ENCODE data around the gene MTUS2. TPM values are rescaled to one million over a fixed set of nuclear protein-coding genes. Genes with fewer than 3 reads are reported as not detected.
"Not testable (repeated sequence)": the region's sequence is repeated elsewhere in the genome, so short reads cannot be mapped to it uniquely, and the experiment has no call there.

MTUS2 gene
- polyA plus RNA-seq, 12 donors, result 12.9 to 33.6 (median 20.1) TPM; not detected in 1

DNA sequence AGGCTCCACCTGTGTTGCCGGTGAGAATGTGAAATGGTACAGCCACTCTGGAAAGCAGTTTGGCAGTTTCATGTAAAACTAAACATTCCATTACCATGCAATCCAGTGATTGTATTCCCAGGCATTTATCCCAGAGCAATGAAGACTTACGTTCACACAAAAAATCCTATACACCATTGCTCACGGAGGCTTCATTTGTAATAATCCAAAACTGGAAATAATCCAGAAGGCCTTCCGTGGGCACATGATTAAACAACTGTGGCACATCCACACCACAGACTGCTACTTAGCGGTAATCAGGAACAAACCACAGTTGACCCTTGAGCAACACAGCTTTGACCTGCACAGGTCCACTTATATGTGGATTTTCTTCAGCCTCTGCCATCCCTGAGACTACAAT lies 339.7 kb downstream of the MTUS2 start:
- DNase-seq, result no peak

DNA sequence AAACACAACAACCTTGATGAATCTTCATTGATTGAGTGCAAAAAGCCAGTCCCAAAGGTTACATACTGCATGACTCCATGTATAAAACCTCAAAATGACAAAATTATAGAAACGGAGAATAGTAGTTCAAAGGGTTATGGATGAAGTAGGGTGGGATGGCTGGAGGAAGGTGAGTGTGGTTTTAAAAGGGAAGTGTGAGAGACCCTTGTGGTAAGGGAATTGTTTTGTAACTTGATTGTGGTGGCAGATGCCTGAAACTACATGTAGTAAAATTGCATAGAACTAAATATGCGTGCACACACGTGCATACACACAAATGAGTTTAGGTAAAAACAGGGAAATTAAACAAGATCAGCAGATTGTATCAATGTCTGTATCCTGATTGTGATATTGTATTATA lies 340.7 kb downstream of the MTUS2 start:
- no peak for DNase-seq

DNA sequence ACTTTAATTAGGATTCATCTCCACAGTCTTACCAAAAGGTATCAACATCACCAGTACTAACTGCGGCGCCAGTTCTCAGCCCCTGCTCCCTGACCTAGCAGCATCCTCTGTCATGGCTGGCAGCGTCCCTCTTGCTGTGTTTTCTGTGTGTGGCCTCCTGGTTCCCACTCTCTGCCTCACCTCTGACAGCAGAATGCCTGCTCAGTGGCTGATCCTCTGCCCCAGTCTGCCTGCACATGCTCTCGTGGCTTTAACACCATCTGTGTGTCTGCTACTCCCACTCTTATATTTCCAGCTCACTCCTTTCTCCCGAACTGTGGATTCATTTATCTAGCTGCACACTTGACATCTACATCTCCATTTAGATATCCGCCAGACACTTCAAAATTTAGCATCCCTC lies 341.5 kb downstream of the MTUS2 start:
- no peak for DNase-seq

DNA sequence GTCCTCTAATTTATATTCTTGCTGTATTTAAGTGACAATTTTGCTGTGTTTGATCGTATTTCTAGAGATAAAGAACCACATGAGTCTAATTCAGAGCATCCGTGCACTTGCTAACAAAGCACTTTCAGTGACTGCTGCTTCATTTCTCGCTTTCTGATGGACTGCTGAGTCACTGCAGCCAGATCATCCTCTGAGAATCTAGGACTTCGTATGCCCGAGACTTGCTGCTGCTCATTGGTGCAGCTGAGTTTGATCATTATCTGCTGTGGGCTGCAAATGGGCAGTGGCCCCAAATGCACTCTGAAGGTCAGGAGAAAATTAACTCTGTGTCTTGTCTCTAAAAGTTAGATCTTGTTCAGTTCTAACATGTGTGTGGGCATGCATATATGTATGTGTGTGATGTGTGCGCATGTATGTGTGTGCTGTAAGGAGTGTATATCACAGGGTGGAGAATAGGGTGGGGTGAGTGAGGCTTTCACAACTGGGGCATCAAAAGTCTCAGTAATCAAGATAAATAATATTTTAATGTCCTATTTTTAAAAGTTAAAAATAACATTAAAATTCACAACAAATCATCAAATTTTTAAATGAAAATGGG lies 342.6 kb downstream of the MTUS2 start:
- DNase-seq, result no peak

DNA sequence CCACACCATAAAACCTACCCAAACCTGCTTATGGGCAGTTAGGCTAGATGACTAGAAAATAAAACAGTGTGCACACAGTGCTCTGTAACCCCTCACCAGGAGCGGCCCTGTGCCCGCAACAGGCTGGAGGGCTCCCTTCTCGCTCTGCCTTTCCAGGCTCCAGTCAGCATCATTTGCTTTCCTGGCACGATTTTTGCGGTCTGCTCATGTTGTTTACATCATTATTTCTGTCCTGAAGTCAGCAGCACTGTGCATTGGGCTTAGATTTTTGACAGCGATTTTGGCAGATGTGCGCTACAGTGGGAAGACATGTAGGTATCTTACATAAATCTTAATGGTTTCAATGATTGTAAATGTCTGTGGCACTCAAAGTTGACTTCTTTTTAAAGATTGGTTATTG lies 344.0 kb downstream of the MTUS2 start:
- DNase-seq, result no peak

DNA sequence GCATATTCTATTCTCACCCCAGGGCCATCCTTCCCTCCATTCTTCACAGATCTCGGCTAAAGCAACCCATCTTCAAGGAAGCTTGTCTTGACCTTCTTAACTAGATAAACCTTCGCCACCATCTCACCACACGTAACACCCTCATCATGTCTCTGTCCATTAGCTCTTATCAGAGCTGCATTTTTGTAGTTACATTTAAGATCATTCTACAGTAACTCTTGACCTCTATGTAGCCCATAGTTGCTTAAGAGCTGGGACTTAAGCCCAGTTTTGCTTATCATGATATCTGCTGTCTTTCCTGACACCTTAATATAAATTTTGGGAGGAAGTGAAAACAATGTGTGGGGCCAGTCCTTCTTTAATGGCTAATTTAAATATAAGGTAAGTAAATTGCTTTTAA lies 345.1 kb downstream of the MTUS2 start:
- no peak for DNase-seq

DNA sequence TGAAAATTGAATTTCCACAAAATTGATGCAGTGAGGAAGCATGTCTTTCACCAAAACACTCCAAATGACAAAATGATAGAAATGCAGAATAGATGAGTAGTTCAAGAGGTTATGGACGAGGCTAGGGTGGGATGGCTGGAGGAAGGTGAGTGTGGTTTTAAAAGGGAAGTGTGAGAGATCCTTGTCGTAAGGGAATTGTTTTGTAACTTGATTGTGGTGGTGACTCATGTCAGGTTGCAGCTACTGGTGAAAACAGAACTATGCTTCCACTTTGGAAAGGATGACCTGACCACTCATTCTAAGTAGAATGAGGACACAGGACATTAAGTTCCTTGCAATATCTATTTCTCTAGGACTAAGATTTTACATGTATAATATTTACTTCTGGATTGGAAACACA lies 345.7 kb downstream of the MTUS2 start:
- no peak for DNase-seq

DNA sequence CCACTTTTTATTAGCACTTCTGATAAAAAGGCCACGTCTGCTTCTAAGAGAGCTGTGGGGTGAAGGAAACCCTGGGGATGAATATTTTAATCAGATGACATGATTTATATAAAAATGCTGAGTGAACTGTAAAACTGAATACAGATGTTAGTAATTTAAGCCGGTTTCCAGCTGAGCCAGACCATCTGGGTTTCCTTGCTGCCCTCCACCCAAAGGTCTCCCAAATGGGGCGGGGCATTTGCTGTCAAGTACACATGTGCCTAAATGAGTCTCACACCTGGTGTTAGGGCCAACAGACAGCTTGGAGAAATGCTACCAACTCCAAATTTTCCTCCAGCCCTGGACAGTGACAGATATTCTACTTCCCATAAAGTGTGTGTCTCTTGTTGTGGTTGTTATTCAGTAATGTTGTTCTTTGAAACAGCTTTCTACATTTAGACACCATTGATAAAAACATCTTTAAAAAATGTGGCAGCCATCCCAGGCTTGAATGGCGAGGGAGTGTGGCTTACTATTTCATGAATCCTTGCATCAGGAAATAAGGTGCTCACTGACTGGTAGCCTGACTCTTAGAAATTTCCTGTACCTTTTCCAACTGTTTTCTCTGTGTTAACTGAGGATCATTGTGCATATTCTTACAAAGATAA lies 350.4 kb downstream of the MTUS2 start:
- DNase-seq, result peak; percentile 38

DNA sequence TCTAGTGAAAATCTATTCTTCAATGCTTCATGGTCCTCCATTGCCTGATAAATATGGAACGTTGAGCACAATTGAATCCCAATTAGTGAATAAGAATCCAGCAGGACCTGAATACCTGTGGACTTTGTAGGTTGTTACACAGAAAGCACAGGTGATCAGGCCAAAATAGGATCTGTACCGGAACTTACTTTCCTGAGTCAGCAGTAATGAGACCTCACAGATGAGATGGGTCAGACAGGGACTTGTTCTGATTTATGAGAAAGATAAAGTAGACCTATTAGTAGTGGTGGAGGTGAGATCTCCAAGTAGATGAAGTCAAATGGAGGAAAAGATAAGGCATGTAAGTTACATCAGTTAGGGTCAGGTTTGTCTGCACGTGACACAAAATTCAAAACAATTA lies 351.1 kb downstream of the MTUS2 start:
- DNase-seq, result no peak

DNA sequence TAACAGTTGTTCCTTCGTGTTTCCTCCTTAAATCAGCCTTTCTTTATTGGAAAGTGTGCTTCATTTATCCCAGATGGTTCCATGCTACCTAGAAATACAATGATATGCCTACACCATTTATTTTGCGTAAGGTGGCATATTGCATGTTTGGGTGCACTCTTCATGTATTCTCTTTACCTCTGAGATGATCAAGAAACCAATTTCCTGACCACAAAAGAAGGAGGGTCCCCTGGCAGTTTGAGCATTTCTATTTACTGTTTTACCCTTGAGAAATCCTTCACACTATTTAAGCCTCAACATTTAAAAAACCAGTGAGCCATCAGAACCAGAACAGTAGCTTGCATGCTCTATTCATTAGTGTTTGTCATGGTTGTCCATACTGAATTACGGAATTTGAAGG lies 354.0 kb downstream of the MTUS2 start:
- DNase-seq, result no peak

DNA sequence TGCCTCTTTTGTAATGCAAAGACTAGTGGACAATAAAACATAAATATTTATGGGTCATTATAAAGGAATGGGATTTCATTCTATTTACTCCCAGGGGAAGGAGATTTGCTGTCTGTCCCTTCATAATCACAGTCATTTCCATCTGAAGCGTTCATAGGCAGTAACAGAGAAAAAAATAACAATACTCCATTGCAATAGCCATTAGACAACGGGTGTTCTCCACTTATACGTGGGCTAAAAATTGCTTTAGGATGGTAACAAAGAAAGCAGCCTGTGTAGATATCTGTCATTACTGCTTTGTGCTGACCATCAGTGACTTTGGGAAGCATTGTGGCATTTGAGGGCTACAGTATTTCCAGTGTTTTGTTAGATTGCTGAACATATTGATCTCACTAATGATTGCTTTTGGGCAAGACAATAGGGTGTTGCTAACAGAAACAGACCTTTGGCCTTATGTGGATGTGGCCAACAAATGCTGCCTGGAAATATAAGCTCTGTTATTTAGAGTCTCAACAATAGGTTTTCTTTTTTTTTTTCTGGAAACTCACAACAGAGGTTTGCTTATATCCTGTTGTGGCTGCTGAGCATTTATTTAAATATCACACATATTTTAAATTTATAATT lies 355.2 kb downstream of the MTUS2 start:
- no peak for DNase-seq

DNA sequence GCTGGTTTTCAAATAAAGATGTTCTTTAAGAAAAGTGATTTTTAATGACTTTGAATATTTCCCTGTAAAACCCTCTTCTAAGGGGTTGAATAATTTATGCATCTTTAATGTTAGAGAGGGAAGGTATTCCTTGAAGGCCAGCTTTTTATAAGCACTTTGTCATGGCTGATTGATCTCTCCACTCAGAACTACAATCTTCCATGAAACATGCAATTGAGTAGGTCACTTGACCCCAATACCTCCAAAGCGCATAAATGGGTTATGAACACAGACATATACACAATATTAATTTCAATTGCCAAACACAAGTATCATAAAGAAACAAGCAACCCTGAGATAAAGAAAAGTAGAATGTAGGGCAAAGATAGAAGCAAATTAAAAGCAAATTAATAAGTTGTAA lies 359.9 kb downstream of the MTUS2 start:
- no peak for DNase-seq

DNA sequence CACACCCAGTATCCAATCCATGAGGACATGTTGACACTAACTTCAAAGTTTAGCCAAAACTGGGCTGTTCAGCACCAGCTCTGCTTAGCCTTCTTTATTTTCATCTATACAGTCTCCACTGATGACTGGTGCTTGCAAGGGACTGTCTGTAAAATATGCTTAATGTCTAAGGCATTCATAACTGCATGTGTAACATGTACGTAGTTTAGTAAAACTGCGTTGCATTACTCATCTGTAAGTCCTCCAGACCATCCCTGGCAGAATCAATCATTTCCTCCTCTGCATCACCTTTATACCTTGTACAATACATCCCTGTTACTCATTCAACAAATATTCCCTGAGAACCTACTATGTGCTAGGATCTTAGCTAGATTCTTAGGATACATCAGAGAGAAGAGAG lies 362.1 kb downstream of the MTUS2 start:
- DNase-seq, result no peak

DNA sequence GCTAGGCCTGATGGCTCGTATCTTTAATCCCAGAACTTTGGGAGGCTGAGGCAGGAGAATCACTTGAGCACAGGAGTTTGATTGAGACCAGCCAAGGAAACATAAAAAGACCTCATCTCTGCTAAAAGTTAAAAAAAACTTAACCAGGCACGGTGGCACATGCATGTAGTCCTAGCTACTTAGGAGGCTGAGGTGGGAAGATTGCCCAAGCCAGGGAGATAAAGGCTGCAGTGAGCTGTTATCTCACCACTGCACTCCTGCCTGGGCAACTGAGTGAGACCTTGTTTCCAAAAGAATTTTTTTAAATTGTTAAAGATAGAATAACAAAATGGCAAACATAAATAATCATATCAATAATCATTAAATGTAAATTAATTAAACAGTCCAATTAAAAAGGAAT lies 365.8 kb downstream of the MTUS2 start:
- DNase-seq, result no peak

DNA sequence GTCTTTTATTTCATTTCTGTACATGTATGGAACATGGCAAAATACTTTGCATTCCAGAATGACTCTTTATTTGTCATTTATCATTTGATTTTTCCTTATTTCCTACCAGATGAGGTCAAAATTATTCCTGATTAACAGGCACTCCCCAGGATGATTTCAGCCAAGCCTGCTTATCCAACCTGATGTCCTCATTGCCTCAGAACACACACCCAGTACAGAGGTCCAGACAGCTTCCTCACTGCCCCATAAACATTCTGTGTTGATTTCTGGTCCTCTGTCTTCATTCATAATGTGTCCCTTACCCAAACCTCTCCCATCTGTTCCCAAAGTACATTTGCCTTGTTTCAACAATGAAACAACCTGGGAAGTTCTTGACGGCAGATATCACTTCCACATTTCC lies 367.4 kb downstream of the MTUS2 start:
- DNase-seq, result no peak

DNA sequence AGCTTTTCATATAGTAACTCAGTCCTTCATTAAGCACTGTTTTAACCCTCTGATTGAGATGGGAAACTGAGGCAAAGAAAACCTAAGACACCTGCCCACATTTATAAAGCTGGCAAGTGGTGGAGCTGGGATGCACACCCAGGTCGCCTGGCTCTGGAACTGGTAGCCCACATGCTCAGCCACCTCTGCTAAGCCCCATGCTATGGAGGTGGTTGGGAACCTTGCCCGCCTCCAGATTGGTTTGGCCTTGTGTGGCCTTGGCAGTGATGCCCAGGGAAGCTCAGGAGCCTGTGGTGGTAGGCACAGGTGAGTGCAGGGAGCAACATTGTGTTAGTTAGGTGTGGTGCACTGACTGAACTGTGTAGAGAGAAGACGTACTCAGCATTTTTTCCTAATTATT lies 370.2 kb downstream of the MTUS2 start:
- no peak for DNase-seq

DNA sequence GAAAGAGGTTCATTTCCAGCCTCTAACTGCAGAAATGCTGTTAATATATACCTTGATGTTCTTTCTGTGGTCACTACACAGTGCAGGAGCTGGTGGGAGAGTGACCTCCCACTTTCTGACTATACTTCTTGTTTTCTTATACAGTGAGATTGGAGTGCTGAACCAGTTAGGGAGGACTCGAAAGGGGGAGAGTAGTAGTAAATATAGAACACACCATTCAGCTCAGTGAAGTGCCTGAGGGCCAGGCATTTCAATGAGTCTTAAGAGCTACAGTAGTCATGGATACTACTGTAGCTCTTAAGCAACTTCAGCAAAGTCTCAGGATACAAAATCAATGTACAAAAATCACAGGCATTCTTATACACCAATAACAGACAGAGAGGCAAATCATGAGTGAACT lies 372.9 kb downstream of the MTUS2 start:
- DNase-seq, result no peak

DNA sequence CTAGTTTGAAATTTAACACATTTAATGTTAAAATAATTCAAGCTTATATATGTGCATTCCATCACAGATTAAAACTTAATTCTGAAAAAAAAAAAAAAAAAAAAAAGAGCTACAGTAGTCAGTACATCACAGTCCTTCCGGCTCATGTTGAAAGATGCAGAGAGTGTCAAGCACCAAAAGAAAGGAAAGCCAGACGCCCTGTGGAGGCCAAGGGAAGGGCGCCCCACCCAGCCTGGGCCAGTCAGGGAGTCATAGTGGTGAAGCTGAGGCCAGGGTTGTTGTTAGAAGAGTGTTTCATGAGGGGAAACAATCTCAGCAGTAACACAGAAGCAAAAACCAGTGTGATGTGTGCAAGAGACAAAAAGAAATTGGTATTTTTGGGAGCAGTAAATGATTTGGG lies 375.3 kb downstream of the MTUS2 start:
- no peak for DNase-seq

DNA sequence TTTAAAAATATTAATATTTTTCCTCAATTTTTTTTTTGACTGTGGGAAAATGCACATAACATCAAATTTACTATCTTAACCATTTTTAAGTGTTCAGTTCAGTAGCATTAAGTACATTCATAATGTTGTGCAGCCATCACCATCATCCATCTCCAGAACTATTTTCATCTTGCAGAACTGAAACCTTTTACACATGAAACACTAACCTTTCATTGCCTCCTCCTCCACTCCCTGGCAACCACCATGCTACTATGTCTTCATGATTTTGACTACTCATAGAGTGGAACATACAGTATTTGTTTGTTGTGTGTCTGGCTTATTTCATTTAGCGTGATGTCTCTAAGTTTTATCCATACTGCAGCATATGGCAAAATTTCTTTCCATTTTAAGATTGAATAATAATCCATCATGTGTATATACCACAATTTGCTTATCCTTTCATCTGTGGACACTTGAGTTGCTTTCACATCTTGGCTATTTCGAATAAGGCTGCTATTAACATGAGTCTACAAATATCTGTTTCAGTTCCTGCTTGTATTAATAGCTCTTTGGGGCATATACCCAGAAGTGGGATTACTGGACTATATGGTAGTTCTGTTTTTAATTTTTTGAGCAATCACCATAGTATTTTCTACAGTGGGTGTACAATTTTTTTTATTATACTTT lies 376.4 kb downstream of the MTUS2 start:
- no peak for DNase-seq

DNA sequence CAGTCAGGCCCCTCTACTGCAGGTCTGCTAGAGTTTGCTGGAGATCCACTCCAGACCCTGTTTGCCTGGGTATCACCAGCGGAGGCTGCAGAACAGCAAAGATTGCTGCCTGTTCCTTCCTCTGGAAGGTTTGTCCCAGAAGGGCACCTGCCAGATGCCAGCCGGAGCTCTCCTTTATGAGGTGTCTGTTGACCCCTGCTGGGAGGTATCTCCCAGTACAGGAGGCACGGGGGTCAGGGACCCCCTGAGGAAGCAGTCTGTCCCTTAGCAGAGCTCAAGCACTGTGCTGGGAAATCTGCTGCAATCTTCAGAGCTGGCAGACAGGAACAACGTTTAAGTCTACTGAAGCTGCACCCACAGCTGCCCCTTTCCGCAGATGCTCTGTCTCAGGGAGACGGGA lies 382.6 kb downstream of the MTUS2 start:
- not testable (repeated sequence) for DNase-seq

DNA sequence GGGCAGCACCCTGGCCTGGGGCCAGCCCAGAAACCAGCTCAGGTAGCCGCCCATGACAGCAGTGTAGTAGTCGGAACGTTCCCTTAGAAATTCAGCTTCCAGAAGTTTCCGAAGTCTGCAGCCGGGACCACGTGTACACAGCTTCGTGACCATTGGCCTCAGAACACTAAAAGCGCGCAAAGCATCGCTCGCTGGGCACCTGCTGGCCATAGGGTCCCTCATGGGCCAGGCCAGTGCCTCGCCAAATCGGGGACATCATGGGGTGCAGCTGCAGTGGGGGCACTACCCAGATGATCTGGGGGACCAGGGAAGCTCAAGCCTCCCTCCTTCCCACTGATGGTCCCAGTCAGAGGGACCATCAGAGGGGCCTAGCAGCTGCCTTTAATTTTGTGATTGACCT lies 384.5 kb downstream of the MTUS2 start:
- no peak for DNase-seq

DNA sequence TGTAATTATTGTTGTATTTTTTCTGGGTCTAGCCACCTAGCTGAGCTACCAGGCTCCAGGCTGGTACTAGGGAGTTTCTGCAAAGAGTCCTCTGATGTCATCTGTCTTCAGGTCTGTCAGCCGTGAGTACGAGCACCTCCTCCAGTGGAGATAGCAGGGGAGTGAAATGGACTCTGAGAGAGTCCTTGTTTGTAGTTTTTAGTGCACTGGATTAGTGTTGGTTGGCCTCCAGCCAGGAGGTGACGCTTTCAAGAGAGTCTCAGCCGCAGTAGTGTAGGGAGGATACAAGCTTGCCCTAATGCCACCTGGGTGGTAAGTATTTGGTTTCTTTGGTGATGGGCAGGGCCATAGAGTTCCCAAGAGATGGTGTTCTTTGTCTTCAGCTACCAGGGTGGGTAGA lies 390.5 kb downstream of the MTUS2 start:
- no peak for DNase-seq

DNA sequence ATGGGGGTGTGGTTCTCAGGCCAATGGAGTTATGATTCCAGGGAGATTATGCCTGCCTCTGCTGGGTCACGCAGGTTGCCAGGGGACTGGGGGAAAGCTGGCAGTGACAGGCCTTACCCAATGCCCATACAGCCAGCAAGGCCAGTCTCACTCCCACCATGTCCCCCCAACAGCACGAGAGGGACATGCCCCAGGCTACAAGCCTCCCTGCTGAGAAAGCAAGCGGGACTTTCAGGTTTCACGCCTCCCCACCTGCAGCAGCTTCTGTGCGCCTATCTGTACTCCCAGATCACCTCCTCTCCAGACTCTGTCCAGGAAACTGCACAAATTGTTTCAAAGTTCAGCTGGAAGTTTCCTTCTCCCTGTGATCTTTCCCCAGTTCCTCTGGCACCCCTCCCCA lies 391.0 kb downstream of the MTUS2 start:
- not testable (repeated sequence) for DNase-seq
